Natural killer cell (primary cell): ENCODE measurements around the gene ASIP. TPM values are rescaled to one million over a fixed set of nuclear protein-coding genes. Genes with fewer than 3 reads are reported as not detected.

Experiments used
- ATAC-seq, 3 donors: fragments of 150-1000 bp in 2 of 3; fragments of 200-7000 bp in 1 of 3; cut with Tn5 transposase; 1 replicate in 1 of 3; 2 replicates in 2 of 3; pipeline ENCODE4 v1.10.0; 2021; ENCODE audit warnings: mild to moderate bottlenecking in 2 of 3, moderate library complexity in 2 of 3
- DNase-seq, 2 donors: peaks; one replicate each; pipeline versions ENCODE4 v3.0.0 to v3.0.0-alpha.2; 2013 to 2021; ENCODE audit warnings: mixed read lengths in 1 of 2
- H3K27ac ChIP-seq: one replicate; pipeline ENCODE4 v1.5.1; 2013; ENCODE audit warnings: mild to moderate bottlenecking, low read length
- H3K27me3 ChIP-seq: one replicate; pipeline ENCODE4 v1.6.1; 2013; ENCODE audit warnings: low read length; ENCODE audit not compliant: control insufficient read depth, insufficient read depth
- H3K36me3 ChIP-seq: one replicate; pipeline ENCODE4 v1.6.1; 2013; ENCODE audit warnings: low read length; ENCODE audit not compliant: control insufficient read depth, insufficient read depth
- H3K4me1 ChIP-seq: one replicate; pipeline ENCODE4 v1.6.1; 2013; ENCODE audit warnings: low read length; ENCODE audit not compliant: control insufficient read depth, insufficient read depth
- H3K4me3 ChIP-seq: one replicate; pipeline ENCODE4 v1.5.1; 2013; ENCODE audit warnings: low read length
- H3K9me3 ChIP-seq: one replicate; pipeline ENCODE4 v1.6.1; 2013; ENCODE audit warnings: low read length; ENCODE audit not compliant: control insufficient read depth, insufficient read depth
- H3K27ac Mint-ChIP-seq, 2 donors: one replicate each; pipeline ENCODE4 v1.8.0; 2022; ENCODE audit warnings: mild to moderate bottlenecking in 2 of 2, mixed read lengths in 2 of 2, moderate library complexity in 1 of 2
- H3K27me3 Mint-ChIP-seq, 2 donors: one replicate each; pipeline ENCODE4 v1.8.0; 2022; ENCODE audit warnings: low read depth in 2 of 2, mixed read lengths in 2 of 2
- H3K36me3 Mint-ChIP-seq: one replicate; pipeline ENCODE4 v1.8.0; 2022; ENCODE audit warnings: mixed read lengths
- H3K4me1 Mint-ChIP-seq, 2 donors: one replicate each; pipeline ENCODE4 v1.8.0; 2022; ENCODE audit warnings: mixed read lengths in 2 of 2
- H3K4me3 Mint-ChIP-seq: one replicate; pipeline ENCODE4 v1.8.0; 2022; ENCODE audit warnings: mild to moderate bottlenecking, moderate library complexity, mixed read lengths
- H3K9me3 Mint-ChIP-seq, 2 donors: one replicate each; pipeline ENCODE4 v1.8.0; 2022; ENCODE audit warnings: mixed read lengths in 2 of 2
- WGBS: methylation state at CpG from one replicate; pipeline ENCODE4 v1.1.7; 2013; ENCODE audit warnings: missing lambda C conversion rate; ENCODE audit not compliant: insufficient coverage; 5-methylcytosine and 5-hydroxymethylcytosine counted together
- intact Hi-C: fragments of 100-400 bp; cut with micrococcal nuclease; formaldehyde crosslinking; loops from one replicate; pipeline ENCODE4 v1.14.2; 2022
- total RNA-seq, 4 donors: library from RNA; stranded (reverse); fragments of 120-200 nt in 1 of 4; gene quantifications; one replicate each; pipeline versions ENCODE4 v1.2.3 to v1.2.4, GENCODE V29; 2013 to 2022
- TF ChIP-seq, protein P1 (sequence below): fragments of 200-600 bp; IDR thresholded peaks from one replicate; pipeline ENCODE4 v1.8.0; 2022; ENCODE audit warnings: antibody characterized with exemption

ASIP gene
- total RNA-seq, 3 donors from 2014 or later (not counting 1 experiment from before 2014, with no cell fraction given), result not detected

DNA sequence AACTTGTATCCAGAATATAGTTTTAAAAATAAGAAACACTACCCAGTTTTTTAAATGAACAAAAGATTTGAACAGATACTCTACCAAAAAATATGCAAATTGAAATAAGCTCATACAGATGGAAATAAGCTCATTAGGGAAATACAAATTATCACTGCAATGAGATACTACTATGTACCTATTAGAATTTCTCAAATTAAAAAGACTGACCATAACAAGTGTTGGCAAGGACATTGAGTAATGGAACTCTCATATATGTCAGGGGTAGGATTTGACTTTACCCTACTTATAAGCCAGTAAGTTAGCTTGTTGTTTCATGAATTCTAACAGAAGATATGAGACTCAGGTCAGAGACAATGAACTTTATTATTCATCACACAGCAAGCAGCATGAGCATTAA is 9.6 kb upstream of the ASIP start:
- no peak overlapping the region for H3K4me3 ChIP-seq
- TF ChIP-seq, protein P1, sequence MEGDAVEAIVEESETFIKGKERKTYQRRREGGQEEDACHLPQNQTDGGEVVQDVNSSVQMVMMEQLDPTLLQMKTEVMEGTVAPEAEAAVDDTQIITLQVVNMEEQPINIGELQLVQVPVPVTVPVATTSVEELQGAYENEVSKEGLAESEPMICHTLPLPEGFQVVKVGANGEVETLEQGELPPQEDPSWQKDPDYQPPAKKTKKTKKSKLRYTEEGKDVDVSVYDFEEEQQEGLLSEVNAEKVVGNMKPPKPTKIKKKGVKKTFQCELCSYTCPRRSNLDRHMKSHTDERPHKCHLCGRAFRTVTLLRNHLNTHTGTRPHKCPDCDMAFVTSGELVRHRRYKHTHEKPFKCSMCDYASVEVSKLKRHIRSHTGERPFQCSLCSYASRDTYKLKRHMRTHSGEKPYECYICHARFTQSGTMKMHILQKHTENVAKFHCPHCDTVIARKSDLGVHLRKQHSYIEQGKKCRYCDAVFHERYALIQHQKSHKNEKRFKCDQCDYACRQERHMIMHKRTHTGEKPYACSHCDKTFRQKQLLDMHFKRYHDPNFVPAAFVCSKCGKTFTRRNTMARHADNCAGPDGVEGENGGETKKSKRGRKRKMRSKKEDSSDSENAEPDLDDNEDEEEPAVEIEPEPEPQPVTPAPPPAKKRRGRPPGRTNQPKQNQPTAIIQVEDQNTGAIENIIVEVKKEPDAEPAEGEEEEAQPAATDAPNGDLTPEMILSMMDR, result no peak
- Mint-ChIP-seq H3K27ac (no peak overlapping the region), H3K9me3 (no peaks in the 10 kb centered on the region), H3K4me1 (peaks cover 0 to 3% of the 10 kb centered on the region in 2 donors), H3K4me3 (no peak overlapping the region), H3K36me3 (no peaks in the 10 kb centered on the region), H3K27me3 (peaks cover 0 to 15% of the 10 kb centered on the region in 2 donors)
- no peaks in the 10 kb centered on the region for H3K36me3 ChIP-seq
- no peaks in the 10 kb centered on the region for H3K9me3 ChIP-seq
- no peak overlapping the region for H3K27ac ChIP-seq
- DNase-seq, result no peak
- H3K27me3 ChIP-seq, result peaks cover 3% of the 10 kb centered on the region
- ATAC-seq, result no peak
- H3K4me1 ChIP-seq, result no peaks in the 10 kb centered on the region
- intact Hi-C loops, result no loop called here

- ATAC-seq (no peak), DNase-seq (no peak)
- H3K4me1 ChIP-seq, result no peaks in the 10 kb centered on the region
- 88% methylated on average over 3 of the region's 3 CpGs for WGBS
- no peaks in the 10 kb centered on the region for H3K9me3 ChIP-seq
- H3K4me3 ChIP-seq, result no peak overlapping the region
- Mint-ChIP-seq H3K27ac (no peak overlapping the region), H3K9me3 (no peaks in the 10 kb centered on the region), H3K36me3 (peaks cover 2% of the 10 kb centered on the region), H3K4me1 (peaks cover 0 to 3% of the 10 kb centered on the region in 2 donors), H3K27me3 (peaks cover 4 to 14% of the 10 kb centered on the region in 2 donors), H3K4me3 (no peak overlapping the region)
- intact Hi-C loops, result no loop called here
- peaks cover 3% of the 10 kb centered on the region for H3K27me3 ChIP-seq
- no peaks in the 10 kb centered on the region for H3K36me3 ChIP-seq
- TF ChIP-seq, protein P1, result no peak
- no peak overlapping the region for H3K27ac ChIP-seq
These were observed 8.6 kb upstream of the ASIP start for GRCh38 chr20:34232494-34233087.

- H3K9me3 Mint-ChIP-seq, result peaks cover 2 to 5% of the 10 kb centered on the region in 2 donors
- no peak for DNase-seq
- no peak overlapping the region for H3K4me3 Mint-ChIP-seq
- Histone ChIP-seq H3K36me3 (no peaks in the 10 kb centered on the region), H3K27me3 (peaks cover 3% of the 10 kb centered on the region), H3K4me3 (no peak overlapping the region), H3K4me1 (no peaks in the 10 kb centered on the region), H3K27ac (no peak overlapping the region), H3K9me3 (no peaks in the 10 kb centered on the region)
- TF ChIP-seq, protein P1, result no peak
- H3K27me3 Mint-ChIP-seq, result peaks cover 15 to 19% of the 10 kb centered on the region in 2 donors
- H3K36me3 Mint-ChIP-seq, result peaks cover 13% of the 10 kb centered on the region
- no peak overlapping the region for H3K27ac Mint-ChIP-seq
- no peak for ATAC-seq
- intact Hi-C loops, result no loop called here
- H3K4me1 Mint-ChIP-seq, result peaks cover 0 to 3% of the 10 kb centered on the region in 2 donors
These were observed 7.5 kb upstream of the ASIP start for GRCh38 chr20:34233687-34234086.

- 97% methylated on average over 2 of the region's 2 CpGs for whole genome bisulfite sequencing
- Histone ChIP-seq H3K36me3 (no peaks in the 10 kb centered on the region), H3K4me3 (no peak overlapping the region), H3K4me1 (no peaks in the 10 kb centered on the region), H3K27me3 (peaks cover 3% of the 10 kb centered on the region), H3K9me3 (no peaks in the 10 kb centered on the region), H3K27ac (no peak overlapping the region)
- Mint-ChIP-seq H3K36me3 (peaks cover 14% of the 10 kb centered on the region), H3K9me3 (peaks cover 2 to 5% of the 10 kb centered on the region in 2 donors), H3K27ac (no peak overlapping the region), H3K4me1 (peaks cover 0 to 3% of the 10 kb centered on the region in 2 donors), H3K4me3 (no peak overlapping the region), H3K27me3 (peaks cover 27 to 34% of the 10 kb centered on the region in 2 donors)
- TF ChIP-seq, protein P1, result no peak
- ATAC-seq (no peak), DNase-seq (no peak)
- intact Hi-C loops, result no loop called here
These were observed 5.3 kb upstream of the ASIP start for GRCh38 chr20:34235875-34236274.
